HEK293 (cell line): Measurements from ENCODE around the gene FUCA1.
A peak's percentile ranks its signal among the peaks of the same experiment; 100 is the strongest.
"Not testable (repeated sequence)": the region's sequence is repeated elsewhere in the genome, so short reads cannot be mapped to it uniquely, and the experiment has no call there.

Experiments used
- CTCF ChIA-PET: fragments of 350-600 bp; formaldehyde crosslinking; extraction: SDS; loops from one replicate; lab custom pipeline; 2021; ENCODE audit warnings: antibody characterized with exemption; lab: Yijun Ruan, JAX
- POLR2A ChIA-PET: fragments of 300-600 bp; formaldehyde crosslinking; extraction: SDS; loops from one replicate; lab custom pipeline; 2020; ENCODE audit warnings: antibody characterized with exemption, inconsistent platforms; lab: Yijun Ruan, JAX
- H3K27ac ChIP-seq: fragments of 200-500 bp; sonication (Bioruptor generic); 2 replicates; pipeline ENCODE4 v1.5.1; 2014; ENCODE audit warnings: low read depth, low read length, control low read depth, inconsistent platforms; ENCODE audit errors: extremely low read depth
- H3K36me3 ChIP-seq, 2 experiments: fragments of 200-500 bp in 1 of 2; sonication (Bioruptor generic) in 1 of 2; 1 replicate in 1 of 2; 2 replicates in 1 of 2; pipeline ENCODE4 v1.5.1; 2014 to 2017; ENCODE audit warnings: inconsistent platforms in 2 of 2, low read length in 2 of 2; ENCODE audit not compliant: control insufficient read depth in 2 of 2, insufficient read depth in 1 of 2
- H3K4me1 ChIP-seq: fragments of 200-500 bp; sonication (Bioruptor generic); 2 replicates; pipeline ENCODE4 v1.5.1; 2014; ENCODE audit warnings: mild to moderate bottlenecking, low read length, inconsistent platforms; ENCODE audit not compliant: control insufficient read depth, insufficient read depth
- H3K4me3 ChIP-seq: 2 replicates; pipeline ENCODE4 v1.5.1; 2011; ENCODE audit warnings: low read depth, mild to moderate bottlenecking, control low read depth, low read length, moderate library complexity
- H3K9me3 ChIP-seq: fragments of 200-500 bp; sonication (Bioruptor generic); 2 replicates; pipeline ENCODE4 v1.5.1; 2014; ENCODE audit warnings: low read depth, low read length, inconsistent platforms; ENCODE audit not compliant: control insufficient read depth, insufficient read depth
- ELK4 ChIP-seq: IDR thresholded peaks from 2 replicates; pipeline ENCODE4 v1.6.1; 2011; ENCODE audit warnings: mild to moderate bottlenecking, low read depth, low read length, borderline replicate concordance
- GLI2 ChIP-seq: fragments of 450-650 bp; formaldehyde crosslinking; IDR thresholded peaks from 2 replicates; pipeline ENCODE4; 2017; ENCODE audit warnings: missing biosample characterization, missing genetic modification characterization, low read depth, borderline replicate concordance
- YY2 ChIP-seq: fragments of 450-650 bp; formaldehyde crosslinking; IDR thresholded peaks from 2 replicates; pipeline ENCODE4 v1.5.1; 2016; ENCODE audit warnings: missing biosample characterization, missing genetic modification characterization
- ZBTB17 ChIP-seq: fragments of 450-650 bp; formaldehyde crosslinking; IDR thresholded peaks from 2 replicates; pipeline ENCODE4 v1.5.1; 2016; ENCODE audit warnings: missing biosample characterization, missing genetic modification characterization
- ZBTB26 ChIP-seq: fragments of 450-650 bp; formaldehyde crosslinking; optimal IDR thresholded peaks from 2 replicates; pipeline ENCODE3; 2016; ENCODE audit warnings: missing biosample characterization, mild to moderate bottlenecking, missing genetic modification characterization
- ZNF140 ChIP-seq: fragments of 450-650 bp; formaldehyde crosslinking; IDR thresholded peaks from 2 replicates; pipeline ENCODE4 v1.5.1; 2016; ENCODE audit warnings: missing biosample characterization, missing genetic modification characterization
- ZNF155 ChIP-seq: fragments of 450-650 bp; formaldehyde crosslinking; IDR thresholded peaks from 2 replicates; pipeline ENCODE4 v1.5.1; 2016; ENCODE audit warnings: missing biosample characterization, missing genetic modification characterization
- ZNF157 ChIP-seq: fragments of 450-650 bp; formaldehyde crosslinking; IDR thresholded peaks from 2 replicates; pipeline ENCODE4 v1.5.1; 2016; ENCODE audit warnings: missing biosample characterization, missing genetic modification characterization
- ZNF169 ChIP-seq: fragments of 450-650 bp; formaldehyde crosslinking; IDR thresholded peaks from 2 replicates; pipeline ENCODE4 v1.5.1; 2016; ENCODE audit warnings: missing biosample characterization, missing genetic modification characterization
- ZNF221 ChIP-seq: fragments of 450-650 bp; formaldehyde crosslinking; IDR thresholded peaks from 2 replicates; pipeline ENCODE4 v1.5.1; 2017; ENCODE audit warnings: missing biosample characterization, missing genetic modification characterization, borderline replicate concordance
- ZNF335 ChIP-seq: fragments of 450-650 bp; formaldehyde crosslinking; conservative IDR thresholded peaks from 2 replicates; pipeline ENCODE4 v1.5.1; 2016; ENCODE audit warnings: missing biosample characterization, missing genetic modification characterization
- ZNF362 ChIP-seq: fragments of 450-650 bp; formaldehyde crosslinking; IDR thresholded peaks from 2 replicates; pipeline ENCODE4 v1.5.1; 2016; ENCODE audit warnings: missing biosample characterization, missing genetic modification characterization
- ZNF449 ChIP-seq: fragments of 450-650 bp; formaldehyde crosslinking; IDR thresholded peaks from 2 replicates; pipeline ENCODE4 v1.5.1; 2017; ENCODE audit warnings: missing biosample characterization, mild to moderate bottlenecking, missing genetic modification characterization, moderate library complexity
- ZNF501 ChIP-seq: fragments of 450-650 bp; formaldehyde crosslinking; IDR thresholded peaks from 2 replicates; pipeline ENCODE4 v1.5.1; 2016; ENCODE audit warnings: missing biosample characterization, missing genetic modification characterization
- ZNF513 ChIP-seq: fragments of 450-650 bp; IDR thresholded peaks from 2 replicates; pipeline ENCODE4 v1.5.1; 2018; ENCODE audit warnings: missing biosample characterization, missing genetic modification characterization
- ZNF600 ChIP-seq: fragments of 450-650 bp; formaldehyde crosslinking; IDR thresholded peaks from 2 replicates; pipeline ENCODE4 v1.5.1; 2016; ENCODE audit warnings: missing biosample characterization, missing genetic modification characterization
- ZNF792 ChIP-seq: fragments of 450-650 bp; formaldehyde crosslinking; IDR thresholded peaks from 2 replicates; pipeline ENCODE4 v1.5.1; 2016; ENCODE audit warnings: missing biosample characterization, missing genetic modification characterization

Gene FUCA1

GRCh38 chr1:23827717-23828116 lies 40.4 kb downstream of the FUCA1 start:
- H3K27ac ChIP-seq, result no peak overlapping the region
- ChIA-PET POLR2A (no interaction called here), CTCF (interaction anchor here (0.6 kb wide), 1 partner anchor 18 kb away, joined by 3 read pairs; no protein-coding TSS in a partner anchor)
- TF ChIP-seq GLI2 (tag by site-specific recombination), result no peak
- no peak for TF ChIP-seq ZNF792
- TF ChIP-seq ZBTB26 (tag by site-specific recombination), result no peak
- TF ChIP-seq ZNF513, result no peak
- TF ChIP-seq ZNF449 (tag by site-specific recombination), result no peak
- no peak for TF ChIP-seq ZNF140 (tag by site-specific recombination)
- TF ChIP-seq ZNF221 (tag by site-specific recombination), result no peak
- no peak for TF ChIP-seq ZNF501 (tag by site-specific recombination)
- H3K36me3 ChIP-seq, result no peaks in the 10 kb centered on the region
- no peaks in the 10 kb centered on the region for H3K4me1 ChIP-seq
- H3K9me3 ChIP-seq, result no peaks in the 10 kb centered on the region
- no peak overlapping the region for H3K4me3 ChIP-seq

- H3K9me3 ChIP-seq, H3K4me1 ChIP-seq, H3K4me3 ChIP-seq, H3K36me3 ChIP-seq, H3K27ac ChIP-seq: not testable (repeated sequence)
- CTCF ChIA-PET, result interaction anchor here (0.6 to 5.7 kb wide), 3 partner anchors 16 to 105 kb away, joined by 3 to 80 read pairs (median 4); no protein-coding TSS in a partner anchor
- POLR2A ChIA-PET, result interaction anchor here (1.7 kb wide), 1 partner anchor 49 kb away, joined by 9 read pairs; the partner anchor contains the start of gene PITHD1
Measured at GRCh38 chr1:23826590-23826989, 41.5 kb downstream of the FUCA1 start.

- CTCF ChIA-PET, result interaction anchor here (0.6 to 5.7 kb wide), 6 partner anchors 13 to 204 kb away, joined by 3 to 80 read pairs (median 4); no protein-coding TSS in a partner anchor
- Histone ChIP-seq H3K4me1 (no peaks in the 10 kb centered on the region), H3K27ac (no peak overlapping the region), H3K36me3 (no peaks in the 10 kb centered on the region), H3K4me3 (no peak overlapping the region), H3K9me3 (no peaks in the 10 kb centered on the region)
- POLR2A ChIA-PET, result interaction anchor here (0.6 to 2.0 kb wide), 14 partner anchors 8 to 218 kb away, joined by 3 to 11 read pairs (median 4); partner anchors contain the start of genes GALE, PITHD1 and PNRC2
- TF ChIP-seq YY2 (tag by site-specific recombination) (no peak), ELK4 (no peak), ZNF169 (tag by site-specific recombination) (no peak), ZBTB17 (tag by site-specific recombination) (peak; percentile 74), ZNF335 (tag by site-specific recombination) (peak; percentile 77), ZNF600 (tag by site-specific recombination) (0 out of 2 replicates have a peak, but pooled peaks have one; percentile 27), ZNF155 (no peak), ZNF362 (tag by site-specific recombination) (peak; percentile 98), ZNF157 (tag by site-specific recombination) (no peak)
Measured at GRCh38 chr1:23825762-23826522, 42.1 kb downstream of the FUCA1 start.
